ENCODE measurements around the gene WAC.

The WAC gene

GRCh38 chr10:28533571-28534304, 820 bp downstream of the WAC start:
- peak; percentile 48 for DNase-seq

- no peak for DNase-seq
Measured at GRCh38 chr10:28535846-28536245, 2.9 kb downstream of the WAC start.

- DNase-seq = no peak
Measured at GRCh38 chr10:28538595-28538994, 5.7 kb downstream of the WAC start.

- DNase-seq = no peak
Measured at GRCh38 chr10:28540145-28540544, 7.2 kb downstream of the WAC start.

GRCh38 chr10:28541717-28542365, 8.9 kb downstream of the WAC start:
- DNase-seq = no peak

GRCh38 chr10:28542728-28543127, 9.8 kb downstream of the WAC start:
- no peak for DNase-seq

GRCh38 chr10:28544058-28544457, 11.1 kb downstream of the WAC start:
- no peak for DNase-seq

- DNase-seq = no peak
Measured at GRCh38 chr10:28545967-28546644, 13.2 kb downstream of the WAC start.

GRCh38 chr10:28548781-28549498, 16.0 kb downstream of the WAC start:
- DNase-seq = no peak

GRCh38 chr10:28551086-28551485, 18.2 kb downstream of the WAC start:
- DNase-seq = no peak

- no peak for DNase-seq
Measured at GRCh38 chr10:28552775-28553174, 19.9 kb downstream of the WAC start.

GRCh38 chr10:28554009-28554408, 21.1 kb downstream of the WAC start:
- DNase-seq = no peak

GRCh38 chr10:28554952-28555351, 22.0 kb downstream of the WAC start:
- DNase-seq = no peak

- DNase-seq = no peak
Measured at GRCh38 chr10:28555358-28555757, 22.4 kb downstream of the WAC start.

GRCh38 chr10:28556142-28556541, 23.2 kb downstream of the WAC start:
- DNase-seq = no peak

- DNase-seq = no peak
Measured at GRCh38 chr10:28558186-28558585, 25.3 kb downstream of the WAC start.

GRCh38 chr10:28558923-28559508, 26.1 kb downstream of the WAC start:
- no peak for DNase-seq

GRCh38 chr10:28559618-28560017, 26.7 kb downstream of the WAC start:
- no peak for DNase-seq

- DNase-seq = no peak
Measured at GRCh38 chr10:28560617-28561016, 27.7 kb downstream of the WAC start.

GRCh38 chr10:28561531-28561930, 28.6 kb downstream of the WAC start:
- no peak for DNase-seq

- DNase-seq = no peak
Measured at GRCh38 chr10:28564905-28565304, 32.0 kb downstream of the WAC start.

GRCh38 chr10:28566458-28567015, 33.6 kb downstream of the WAC start:
- DNase-seq = no peak
